GM21717 (cell line): Measurements from ENCODE around the gene DNAH14.

Experiments
- ATAC-seq: cut with Tn5 transposase; IDR thresholded peaks from one replicate; pipeline ENCODE4 v1.9.1; 2021; ENCODE audit warnings: mild to moderate bottlenecking, moderate library complexity; ENCODE audit not compliant: unreplicated experiment

Gene DNAH14

GRCh38 chr1:225445639-225446594 is 516.4 kb downstream of the DNAH14 start:
- ATAC-seq: no peak

- no peak for ATAC-seq
Measured at GRCh38 chr1:225446595-225446960, 517.1 kb downstream of the DNAH14 start.

DNA sequence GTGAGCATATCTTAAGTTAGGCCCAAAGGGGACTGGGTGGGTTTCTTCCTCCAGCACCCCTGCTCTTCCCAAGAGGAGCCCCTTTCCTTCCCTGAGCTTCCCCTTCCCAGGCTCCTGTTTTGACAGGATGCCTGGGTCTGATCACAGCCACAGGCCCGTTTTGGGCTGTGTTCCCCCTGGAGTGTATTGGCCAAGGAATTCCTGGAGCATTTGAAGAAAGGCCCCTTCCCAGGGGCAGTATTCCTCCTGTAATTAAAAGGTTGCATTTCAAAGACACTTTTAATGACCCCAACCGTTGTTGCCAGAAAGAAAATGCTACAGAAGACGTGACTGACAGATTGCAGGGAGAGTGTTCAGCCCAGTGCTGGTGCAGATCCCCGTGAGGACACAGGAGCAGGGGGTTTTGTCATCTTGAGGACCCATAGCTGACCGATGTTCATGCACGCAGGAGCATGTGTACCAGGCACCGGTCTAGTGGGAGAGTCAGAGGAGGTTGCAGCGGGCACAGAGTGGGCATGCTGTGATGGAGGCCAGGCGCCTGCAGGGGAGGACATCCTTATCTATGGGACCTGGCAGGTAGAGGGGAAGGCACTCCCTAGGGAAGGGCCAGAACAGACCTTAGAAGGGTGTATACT is 517.6 kb downstream of the DNAH14 start:
- no peak for ATAC-seq

GRCh38 chr1:225447650-225448089 is 518.2 kb downstream of the DNAH14 start:
- ATAC-seq: no peak

DNA sequence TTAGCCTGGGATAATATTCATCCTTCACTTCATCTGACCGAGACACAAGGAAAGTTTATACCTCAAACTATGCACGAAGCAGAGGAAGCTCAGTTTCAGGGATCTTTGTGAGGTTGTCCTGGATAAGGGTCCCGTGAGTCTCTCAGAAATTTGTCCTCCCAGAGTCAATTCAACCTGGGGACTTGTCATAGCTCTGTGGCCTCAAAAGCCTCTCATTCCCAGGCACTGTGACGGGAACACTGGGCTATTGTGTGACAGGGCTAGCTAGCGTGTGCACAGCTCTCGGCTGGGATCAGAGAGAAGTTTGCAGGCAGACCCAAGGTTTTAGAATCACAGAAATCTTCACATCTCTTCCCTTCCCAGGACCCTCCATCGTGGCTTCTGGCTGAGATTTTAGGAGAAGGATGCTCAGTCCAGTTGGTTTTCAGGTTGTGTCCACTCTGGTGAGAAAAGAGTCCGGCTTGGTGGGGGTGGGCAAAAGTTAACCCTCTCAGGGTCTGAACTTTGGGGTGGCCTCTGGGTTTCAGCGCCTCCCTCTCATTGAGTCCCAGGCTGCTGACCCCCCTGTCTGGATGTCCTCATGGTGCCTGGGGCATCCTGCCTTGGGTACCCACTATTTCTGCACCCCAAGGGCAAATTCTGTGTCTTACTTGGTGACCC is 518.8 kb downstream of the DNAH14 start:
- ATAC-seq: no peak
